ENCODE results near the gene RENBP. TPM values are rescaled to one million over a fixed set of nuclear protein-coding genes. Genes with fewer than 3 reads are reported as not detected.

The RENBP gene
- total RNA-seq (2022) (0.23 TPM in 1 of 2 replicates, not detected in the other), Bru-seq, nascent RNA (percentile 19 among the genes with signal in this experiment), BruChase-seq, experiment 1, labeled RNA remaining after a 6-hour chase (percentile 23 among the genes with signal in this experiment), BruChase-seq, experiment 2, labeled RNA remaining after a 2-hour chase (percentile 23 among the genes with signal in this experiment)
- long read RNA-seq: 0 reads

- no TSS peak for BruUV-seq (replicated peaks)
- ChIA-PET POLR2A (no interaction called here), CTCF (interaction anchor here (0.6 to 4.5 kb wide), 3 partner anchors 20 to 124 kb away, joined by 3 to 38 read pairs (median 4); no protein-coding TSS in a partner anchor)
- no peak within 1 kb of the TSS for H3K4me3 Mint-ChIP-seq (ENCODE audit: unreplicated experiment)
- no peak for DNase-seq (ENCODE audit: unreplicated experiment)
- peaks cover 16% of the 10 kb centered on the region for H3K27me3 Mint-ChIP-seq (ENCODE audit: insufficient read depth, unreplicated experiment)
- intact Hi-C loops (cut with micrococcal nuclease): no loop called here
- no peak within 1 kb of the TSS for H3K27ac Mint-ChIP-seq (ENCODE audit: low read depth, unreplicated experiment)
- H3K4me1 Mint-ChIP-seq (ENCODE audit: insufficient read depth, unreplicated experiment): no peaks in the 10 kb centered on the region
- TF ChIP-seq CTCF (IDR thresholded peaks at IDR 0.05; ENCODE audit: unreplicated experiment): no peak
- H3K36me3 Mint-ChIP-seq (ENCODE audit: insufficient read depth, unreplicated experiment): peaks cover 20% of the 10 kb centered on the region
- no peaks in the 10 kb centered on the region for H3K9me3 Mint-ChIP-seq (ENCODE audit: unreplicated experiment)
Measured at GRCh38 chrX:153944140-153944799, at the start of gene RENBP. Gene RENBP (minus strand): TSS chrX:153944643. CDS start chrX:153944610, 33 bp downstream.

- CTCF ChIA-PET: interaction anchor here (0.6 to 1.4 kb wide), 2 partner anchors 20 to 47 kb away, joined by 3 to 8 read pairs; no protein-coding TSS in a partner anchor
- intact Hi-C loops (cut with micrococcal nuclease): no loop called here
Measured at GRCh38 chrX:153993978-153994377, 49.5 kb upstream of the RENBP start.

GRCh38 chrX:153993079-153993478 is 48.6 kb upstream of the RENBP start:
- POLR2A ChIA-PET: interaction anchor here (0.6 kb wide), 1 partner anchor 20 kb away, joined by 3 read pairs; no protein-coding TSS in a partner anchor
- intact Hi-C loops (cut with micrococcal nuclease): no loop called here
- CTCF ChIA-PET: interaction anchor here (0.6 to 1.4 kb wide), 3 partner anchors 21 to 60 kb away, joined by 3 to 8 read pairs (median 5); no protein-coding TSS in a partner anchor
- Mint-ChIP-seq H3K36me3 (ENCODE audit: insufficient read depth, unreplicated experiment) (no peaks in the 10 kb centered on the region), H3K4me1 (ENCODE audit: insufficient read depth, unreplicated experiment) (no peaks in the 10 kb centered on the region), H3K27ac (ENCODE audit: low read depth, unreplicated experiment) (no peak overlapping the region), H3K4me3 (ENCODE audit: unreplicated experiment) (no peak overlapping the region), H3K27me3 (ENCODE audit: insufficient read depth, unreplicated experiment) (peaks cover 40% of the 10 kb centered on the region), H3K9me3 (ENCODE audit: unreplicated experiment) (no peaks in the 10 kb centered on the region)
- no peak for TF ChIP-seq CTCF (IDR thresholded peaks at IDR 0.05; ENCODE audit: unreplicated experiment)
- no TSS peak for BruUV-seq (replicated peaks)
- DNase-seq (ENCODE audit: unreplicated experiment): no peak

More at GRCh38 chrX:153993978-153994377, 49.5 kb upstream of the RENBP start:
- TF ChIP-seq CTCF (IDR thresholded peaks at IDR 0.05; ENCODE audit: unreplicated experiment): no peak
- Mint-ChIP-seq H3K4me3 (ENCODE audit: unreplicated experiment) (no peak overlapping the region), H3K9me3 (ENCODE audit: unreplicated experiment) (no peaks in the 10 kb centered on the region), H3K4me1 (ENCODE audit: insufficient read depth, unreplicated experiment) (no peaks in the 10 kb centered on the region), H3K36me3 (ENCODE audit: insufficient read depth, unreplicated experiment) (no peaks in the 10 kb centered on the region), H3K27ac (ENCODE audit: low read depth, unreplicated experiment) (no peak overlapping the region), H3K27me3 (ENCODE audit: insufficient read depth, unreplicated experiment) (peaks cover 47% of the 10 kb centered on the region)
- POLR2A ChIA-PET: no interaction called here
- BruUV-seq (replicated peaks): no TSS peak
- no peak for DNase-seq (ENCODE audit: unreplicated experiment)

- Mint-ChIP-seq H3K27ac (ENCODE audit: low read depth, unreplicated experiment) (no peak overlapping the region), H3K4me3 (ENCODE audit: unreplicated experiment) (no peak overlapping the region), H3K4me1 (ENCODE audit: insufficient read depth, unreplicated experiment) (no peaks in the 10 kb centered on the region), H3K27me3 (ENCODE audit: insufficient read depth, unreplicated experiment) (peaks cover 39% of the 10 kb centered on the region), H3K9me3 (ENCODE audit: unreplicated experiment) (no peaks in the 10 kb centered on the region), H3K36me3 (ENCODE audit: insufficient read depth, unreplicated experiment) (no peaks in the 10 kb centered on the region)
- TF ChIP-seq CTCF (IDR thresholded peaks at IDR 0.05; ENCODE audit: unreplicated experiment): no peak
- no TSS peak for BruUV-seq (replicated peaks)
- ChIA-PET CTCF (interaction anchor here (0.7 kb wide), 1 partner anchor 392 kb away, joined by 4 read pairs; no protein-coding TSS in a partner anchor), POLR2A (no interaction called here)
- intact Hi-C loops (cut with micrococcal nuclease): no loop called here
- DNase-seq (ENCODE audit: unreplicated experiment): no peak
Measured at GRCh38 chrX:153992180-153992579, 47.7 kb upstream of the RENBP start.
